ENCODE results near the gene HIF3A.

GRCh38 chr19:46384396-46384795 is 87.6 kb downstream of the HIF3A start:
- TF ChIP-seq CTCF (conservative IDR thresholded peaks at IDR 0.05; ENCODE audit: low read length), result no peak
- no peak for TF ChIP-seq EZH2phosphoT487 (IDR thresholded peaks at IDR 0.05; ENCODE audit: borderline replicate concordance)
